ES-I3 (cell line): ENCODE measurements around the gene TMC3.
"Not testable (repeated sequence)": the region's sequence is repeated elsewhere in the genome, so short reads cannot be mapped to it uniquely, and the experiment has no call there.

Experiments used
- H3K36me3 ChIP-seq: 2 replicates; pipeline ENCODE4 v1.6.1; 2013; ENCODE audit warnings: mild to moderate bottlenecking, low read length, control low read depth, moderate library complexity; ENCODE audit not compliant: insufficient read depth
- H3K4me1 ChIP-seq: 2 replicates; pipeline ENCODE4 v1.6.1; 2013; ENCODE audit warnings: mild to moderate bottlenecking, control low read depth, low read length; ENCODE audit not compliant: insufficient read depth
- H3K9ac ChIP-seq: 2 replicates; pipeline ENCODE4 v1.6.1; 2013; ENCODE audit warnings: low read depth, mild to moderate bottlenecking, low read length, moderate library complexity
- H3K9me3 ChIP-seq: 2 replicates; pipeline ENCODE4 v1.6.1; 2013; ENCODE audit warnings: mild to moderate bottlenecking, low read length, moderate library complexity; ENCODE audit not compliant: control insufficient read depth, insufficient read depth

The TMC3 gene

DNA sequence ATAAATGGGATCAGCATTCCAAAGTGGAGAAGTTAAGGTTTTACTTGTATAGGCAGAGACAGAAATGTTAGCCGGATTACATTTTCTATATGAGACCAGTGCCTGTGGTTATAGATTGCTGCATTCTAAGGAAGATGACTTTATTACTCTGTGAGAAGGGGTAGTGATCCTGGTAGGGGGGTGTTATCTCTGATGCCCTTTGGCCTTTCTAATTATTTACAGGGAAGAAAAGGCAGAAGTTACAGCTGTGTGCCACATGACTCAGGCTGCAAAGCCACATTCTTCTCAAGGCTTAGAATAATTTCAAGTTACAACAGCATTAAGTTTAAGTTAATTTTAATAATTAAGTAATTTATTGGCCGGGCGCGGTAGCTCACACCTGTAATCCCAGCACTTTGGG, 2.2 kb upstream of the TMC3 start:
- no peak overlapping the region for H3K9ac ChIP-seq
- no peaks in the 10 kb centered on the region for H3K4me1 ChIP-seq

DNA sequence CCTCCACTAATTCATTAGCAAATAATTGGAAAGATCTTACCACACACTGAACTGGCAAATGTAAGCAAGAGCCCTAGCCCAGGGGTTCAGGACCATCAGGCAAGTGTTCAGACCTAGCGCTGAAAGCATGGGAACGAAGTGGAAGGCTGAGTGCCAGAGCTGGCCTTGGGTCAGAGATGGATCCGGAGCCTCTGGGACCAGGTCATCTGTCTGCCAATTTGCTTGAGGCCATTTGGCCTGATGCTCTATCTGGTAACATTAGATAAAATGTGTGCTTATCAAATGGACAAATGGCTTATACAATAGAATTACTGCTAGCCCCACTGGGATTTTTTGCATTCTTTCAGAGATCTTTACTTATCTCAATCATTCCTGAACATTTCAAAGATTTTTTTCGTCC, 1.4 kb upstream of the TMC3 start:
- Histone ChIP-seq H3K36me3 (no peaks in the 10 kb centered on the region), H3K4me1 (no peaks in the 10 kb centered on the region), H3K9ac (no peak overlapping the region), H3K9me3 (no peaks in the 10 kb centered on the region)

More for the DNA sequence above, 2.2 kb upstream of the TMC3 start:
- Histone ChIP-seq H3K36me3 (no peaks in the 10 kb centered on the region), H3K9me3 (no peaks in the 10 kb centered on the region)

DNA sequence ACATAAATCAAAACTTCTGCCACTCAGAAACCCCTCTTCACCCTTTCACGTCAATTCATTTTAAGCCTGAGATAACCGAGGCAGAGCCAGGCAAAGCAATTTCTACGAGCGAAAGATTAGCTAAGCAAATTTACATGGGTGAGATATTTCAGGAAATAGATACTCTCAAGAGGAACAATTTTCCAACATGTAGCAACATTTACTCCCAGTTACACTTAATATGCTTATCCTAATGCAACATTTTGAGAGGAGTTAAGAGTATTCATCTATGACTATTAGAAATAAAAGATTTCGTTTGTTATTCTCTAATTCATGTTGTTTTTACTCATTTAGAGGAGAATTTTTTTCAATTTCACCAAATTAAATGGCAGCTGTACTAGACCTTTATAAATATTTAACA, 837 bp downstream of the TMC3 start:
- no peaks in the 10 kb centered on the region for H3K36me3 ChIP-seq
- no peaks in the 10 kb centered on the region for H3K9me3 ChIP-seq
- H3K9ac ChIP-seq: no peak overlapping the region
- no peaks in the 10 kb centered on the region for H3K4me1 ChIP-seq

GRCh38 chr15:81372575-81372974, 1.4 kb downstream of the TMC3 start:
- Histone ChIP-seq H3K4me1 (no peaks in the 10 kb centered on the region), H3K9me3 (no peaks in the 10 kb centered on the region), H3K9ac (no peak overlapping the region), H3K36me3 (no peaks in the 10 kb centered on the region)

DNA sequence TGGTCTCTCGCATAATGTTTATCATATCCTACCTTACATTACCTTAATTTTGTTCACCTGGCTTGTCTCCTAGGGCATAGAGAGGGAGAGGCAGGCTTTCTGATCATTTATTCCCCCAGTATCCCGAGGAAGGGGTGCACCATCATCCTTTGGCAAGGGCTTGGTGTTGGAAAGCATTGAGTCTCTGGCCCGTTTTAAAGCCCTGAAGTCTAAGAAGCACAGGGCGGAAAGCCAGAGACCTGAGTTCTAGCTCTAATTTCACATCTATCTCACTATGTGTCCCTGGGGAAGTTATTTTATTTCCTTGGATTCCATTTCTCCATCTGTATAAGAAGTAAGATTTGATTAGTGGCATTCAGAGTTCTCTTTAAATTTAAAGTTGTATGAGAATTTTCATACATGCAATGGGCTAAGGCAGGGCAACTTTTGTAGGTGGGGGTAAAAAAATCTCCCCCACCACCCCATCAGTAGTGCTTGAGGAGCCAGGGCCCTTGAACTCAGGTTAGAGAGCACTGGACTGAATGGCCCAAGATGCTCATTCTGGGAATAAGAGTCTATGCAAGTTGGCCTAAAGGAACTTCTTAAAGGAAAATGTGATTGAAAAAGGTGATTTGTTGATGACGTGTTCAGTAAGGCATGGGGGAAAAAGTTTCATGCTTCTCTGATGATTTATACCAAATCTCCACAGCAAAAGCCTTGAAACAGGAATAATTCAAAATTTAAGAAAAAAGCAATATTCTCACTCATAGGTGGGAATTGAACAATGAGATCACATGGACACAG, 10.1 kb downstream of the TMC3 start:
- Histone ChIP-seq H3K36me3 (no peaks in the 10 kb centered on the region), H3K9ac (no peak overlapping the region), H3K9me3 (no peaks in the 10 kb centered on the region), H3K4me1 (no peaks in the 10 kb centered on the region)

DNA sequence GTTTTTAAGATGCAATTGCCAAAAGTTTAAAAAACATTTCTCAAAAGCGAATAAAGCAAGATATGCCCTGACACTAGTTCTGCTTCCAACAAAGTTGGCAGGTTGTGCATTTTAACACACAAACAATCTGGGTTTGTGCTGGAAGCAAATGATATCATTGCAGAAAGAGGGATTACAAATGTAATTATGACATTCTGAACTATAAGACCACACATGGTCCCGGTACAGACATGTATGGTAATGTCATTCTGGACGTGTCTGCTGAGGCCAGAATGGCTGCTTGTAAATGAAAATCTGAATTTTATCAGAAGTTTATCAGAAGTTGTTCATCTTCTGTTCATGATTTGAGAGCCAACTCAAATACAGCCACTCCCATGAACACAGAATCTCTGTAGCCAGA, 10.7 kb downstream of the TMC3 start:
- no peak overlapping the region for H3K9ac ChIP-seq
- no peaks in the 10 kb centered on the region for H3K9me3 ChIP-seq
- H3K4me1 ChIP-seq: no peaks in the 10 kb centered on the region
- no peaks in the 10 kb centered on the region for H3K36me3 ChIP-seq

- Histone ChIP-seq H3K9ac (no peak overlapping the region), H3K36me3 (no peaks in the 10 kb centered on the region), H3K4me1 (no peaks in the 10 kb centered on the region), H3K9me3 (no peaks in the 10 kb centered on the region)
Observed at GRCh38 chr15:81362790-81363189, 11.2 kb downstream of the TMC3 start.

GRCh38 chr15:81361891-81362290, 12.1 kb downstream of the TMC3 start:
- Histone ChIP-seq H3K4me1 (peaks cover 3% of the 10 kb centered on the region; the same call in 1 of the 2 replicates), H3K9me3 (no peaks in the 10 kb centered on the region), H3K9ac (no peak overlapping the region), H3K36me3 (no peaks in the 10 kb centered on the region)

- Histone ChIP-seq H3K9me3 (no peaks in the 10 kb centered on the region), H3K9ac (no peak overlapping the region), H3K36me3 (no peaks in the 10 kb centered on the region), H3K4me1 (peaks cover 3% of the 10 kb centered on the region; the same call in 1 of the 2 replicates)
Observed at GRCh38 chr15:81360491-81360890, 13.5 kb downstream of the TMC3 start.

GRCh38 chr15:81358248-81358647, 15.8 kb downstream of the TMC3 start:
- H3K36me3 ChIP-seq: no peaks in the 10 kb centered on the region
- H3K9me3 ChIP-seq: no peaks in the 10 kb centered on the region
- peaks cover 3% of the 10 kb centered on the region; the same call in 1 of the 2 replicates for H3K4me1 ChIP-seq
- no peak overlapping the region for H3K9ac ChIP-seq

GRCh38 chr15:81357180-81357686, 16.8 kb downstream of the TMC3 start:
- Histone ChIP-seq H3K9me3 (no peaks in the 10 kb centered on the region), H3K4me1 (peaks cover 3% of the 10 kb centered on the region; the same call in 1 of the 2 replicates), H3K9ac (no peak overlapping the region), H3K36me3 (no peaks in the 10 kb centered on the region)

DNA sequence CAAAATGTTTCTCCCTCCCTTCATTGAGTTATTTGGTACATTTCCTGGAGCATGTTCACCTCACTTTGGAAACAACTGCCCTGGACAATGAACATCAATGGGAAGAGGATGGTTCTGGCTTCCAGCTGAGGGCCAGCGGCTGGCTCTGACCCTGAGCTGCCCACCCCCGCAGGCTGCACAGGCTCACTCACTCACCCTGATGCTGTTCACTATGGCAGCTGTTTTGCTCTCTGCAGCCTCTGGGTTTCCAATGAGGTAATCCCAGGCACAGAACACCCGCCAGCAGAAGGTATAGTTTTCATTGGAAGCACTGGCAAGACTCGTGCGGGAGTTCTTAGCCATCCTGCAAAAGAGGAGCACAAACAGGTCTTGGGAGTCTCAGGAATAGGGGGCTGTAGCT, 17.8 kb downstream of the TMC3 start:
- Histone ChIP-seq H3K9ac (no peak overlapping the region), H3K9me3 (no peaks in the 10 kb centered on the region), H3K4me1 (peaks cover 3% of the 10 kb centered on the region; the same call in 1 of the 2 replicates), H3K36me3 (no peaks in the 10 kb centered on the region)

DNA sequence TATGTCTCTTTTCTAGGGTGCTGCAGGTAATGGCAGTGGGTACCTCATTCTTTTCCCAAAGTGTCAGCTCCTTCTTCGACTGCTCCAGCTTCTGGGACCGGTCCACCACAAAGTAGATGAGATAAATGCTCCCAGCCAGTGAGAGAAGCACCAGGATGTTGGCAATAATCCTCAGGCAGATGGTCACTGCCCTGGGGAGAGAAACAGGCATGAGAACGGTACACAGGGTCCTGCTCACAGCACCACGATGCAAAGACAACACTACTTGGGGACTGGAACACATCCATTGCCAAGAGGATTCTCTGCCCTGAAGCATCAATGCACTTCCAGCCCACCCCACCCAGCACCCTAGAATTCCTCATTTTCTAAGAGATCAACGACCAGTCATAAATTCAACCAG, 22.4 kb downstream of the TMC3 start:
- no peak overlapping the region for H3K9ac ChIP-seq
- H3K9me3 ChIP-seq: no peaks in the 10 kb centered on the region
- no peaks in the 10 kb centered on the region for H3K4me1 ChIP-seq
- H3K36me3 ChIP-seq: no peaks in the 10 kb centered on the region

GRCh38 chr15:81349271-81349670, 24.7 kb downstream of the TMC3 start:
- H3K4me1 ChIP-seq: no peaks in the 10 kb centered on the region
- no peaks in the 10 kb centered on the region for H3K9me3 ChIP-seq
- H3K36me3 ChIP-seq: no peaks in the 10 kb centered on the region; the same call in 1 of the 2 replicates
- no peak overlapping the region for H3K9ac ChIP-seq

DNA sequence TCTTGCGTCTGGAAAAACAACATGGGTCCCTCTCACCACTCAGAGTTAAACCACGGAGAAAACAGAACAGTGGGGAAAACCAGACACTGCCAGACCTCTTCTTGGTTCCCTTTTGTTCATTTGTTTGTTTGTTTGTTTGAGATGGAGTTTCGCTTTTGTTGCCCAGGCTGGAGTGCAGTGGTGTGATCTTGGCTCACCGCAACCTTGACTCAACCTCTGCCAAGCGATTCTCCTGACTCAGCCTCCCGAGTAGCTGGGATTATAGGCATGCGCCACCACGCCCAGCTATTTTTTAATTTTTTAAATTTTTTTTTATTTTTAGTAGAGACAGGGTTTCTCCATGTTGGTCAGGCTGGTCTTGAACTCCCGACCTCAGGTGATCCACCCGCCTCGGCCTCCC, 25.3 kb downstream of the TMC3 start:
- not testable (repeated sequence) for H3K4me1 ChIP-seq, H3K36me3 ChIP-seq, H3K9me3 ChIP-seq, H3K9ac ChIP-seq
